ENCODE data around the gene SYT1.

The SYT1 gene

DNA sequence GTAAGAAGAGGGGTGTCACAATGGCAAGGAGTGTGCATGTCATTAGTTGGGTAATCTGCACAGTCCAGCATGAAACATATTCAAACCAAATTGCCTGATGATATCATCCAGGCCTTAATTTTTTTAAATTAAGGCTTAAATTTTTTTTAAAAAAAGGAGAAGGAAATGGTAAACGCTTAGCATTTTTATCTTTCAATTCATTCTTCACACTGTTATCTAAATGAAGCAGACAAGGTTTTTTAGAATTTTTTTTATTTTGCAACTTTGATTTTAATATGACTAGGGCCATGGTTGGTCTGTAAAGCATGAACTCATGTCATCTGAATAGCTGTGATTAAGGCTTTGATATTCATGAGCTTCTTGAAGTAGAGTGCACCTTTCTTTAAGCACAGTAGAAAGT, 362.5 kb downstream of the SYT1 start:
- in situ Hi-C loops (cut with HindIII; ENCODE audit: low sequenced_read_pairs): no loop called here
- DNase-seq (ENCODE audit: low read depth): no peak
- TF ChIP-seq, protein P1, sequence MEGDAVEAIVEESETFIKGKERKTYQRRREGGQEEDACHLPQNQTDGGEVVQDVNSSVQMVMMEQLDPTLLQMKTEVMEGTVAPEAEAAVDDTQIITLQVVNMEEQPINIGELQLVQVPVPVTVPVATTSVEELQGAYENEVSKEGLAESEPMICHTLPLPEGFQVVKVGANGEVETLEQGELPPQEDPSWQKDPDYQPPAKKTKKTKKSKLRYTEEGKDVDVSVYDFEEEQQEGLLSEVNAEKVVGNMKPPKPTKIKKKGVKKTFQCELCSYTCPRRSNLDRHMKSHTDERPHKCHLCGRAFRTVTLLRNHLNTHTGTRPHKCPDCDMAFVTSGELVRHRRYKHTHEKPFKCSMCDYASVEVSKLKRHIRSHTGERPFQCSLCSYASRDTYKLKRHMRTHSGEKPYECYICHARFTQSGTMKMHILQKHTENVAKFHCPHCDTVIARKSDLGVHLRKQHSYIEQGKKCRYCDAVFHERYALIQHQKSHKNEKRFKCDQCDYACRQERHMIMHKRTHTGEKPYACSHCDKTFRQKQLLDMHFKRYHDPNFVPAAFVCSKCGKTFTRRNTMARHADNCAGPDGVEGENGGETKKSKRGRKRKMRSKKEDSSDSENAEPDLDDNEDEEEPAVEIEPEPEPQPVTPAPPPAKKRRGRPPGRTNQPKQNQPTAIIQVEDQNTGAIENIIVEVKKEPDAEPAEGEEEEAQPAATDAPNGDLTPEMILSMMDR (IDR thresholded peaks at IDR 0.05; ENCODE audit: low read depth, low read length, missing control alignments): no peak
- no peak overlapping the region for H3K4me3 ChIP-seq (ENCODE audit: low read depth, low read length)

DNA sequence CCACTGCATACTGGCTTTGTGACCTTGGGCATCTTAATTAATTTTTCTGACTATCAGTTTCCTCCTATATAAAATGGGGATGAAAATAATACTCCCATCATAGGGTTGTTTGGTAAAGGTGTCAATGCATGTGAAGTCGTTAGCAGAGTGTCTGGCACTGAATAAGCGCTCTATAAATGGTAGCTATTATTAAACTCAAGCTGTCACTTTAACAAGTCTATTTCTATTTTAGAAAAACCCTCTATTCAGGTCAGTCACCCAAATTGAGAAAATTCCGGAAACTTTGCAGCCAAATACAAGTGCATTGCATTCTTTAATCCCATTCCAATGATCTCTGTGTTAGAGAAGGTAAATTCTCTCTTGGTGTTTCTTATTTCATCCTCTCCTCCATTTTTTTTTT, 363.1 kb downstream of the SYT1 start:
- in situ Hi-C loops (cut with HindIII; ENCODE audit: low sequenced_read_pairs): no loop called here
- H3K4me3 ChIP-seq (ENCODE audit: low read depth, low read length): no peak overlapping the region
- DNase-seq (ENCODE audit: low read depth): no peak
- TF ChIP-seq, protein P1 (IDR thresholded peaks at IDR 0.05; ENCODE audit: low read depth, low read length, missing control alignments): no peak

DNA sequence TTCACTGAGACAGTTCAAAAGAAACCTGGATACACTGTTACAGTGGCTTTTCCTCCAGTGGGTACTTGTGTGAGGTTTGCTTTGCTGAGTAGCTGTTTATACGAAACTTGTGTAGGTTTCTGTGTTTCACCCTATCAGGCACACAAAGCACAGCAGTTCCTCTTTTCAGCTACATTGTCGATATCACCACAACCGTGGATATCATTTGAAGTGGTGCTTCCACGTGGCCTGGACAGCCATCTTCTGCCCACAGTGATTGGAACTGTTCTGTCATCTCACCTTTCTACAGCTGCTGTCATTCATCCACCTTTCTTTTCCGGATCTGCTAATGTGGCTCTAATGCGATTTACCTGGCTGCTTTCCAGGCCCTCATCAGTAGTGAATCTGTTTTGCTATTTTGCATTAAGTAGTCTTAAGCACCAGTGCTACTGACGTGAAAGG, 368.8 kb downstream of the SYT1 start:
- in situ Hi-C loops (cut with HindIII; ENCODE audit: low sequenced_read_pairs): no loop called here
- H3K4me3 ChIP-seq (ENCODE audit: low read depth, low read length): no peak overlapping the region
- TF ChIP-seq, protein P1 (IDR thresholded peaks at IDR 0.05; ENCODE audit: low read depth, low read length, missing control alignments): no peak
- no peak for DNase-seq (ENCODE audit: low read depth)

- in situ Hi-C loops (cut with HindIII; ENCODE audit: low sequenced_read_pairs): no loop called here
- no peak overlapping the region for H3K4me3 ChIP-seq (ENCODE audit: low read depth, low read length)
- no peak for DNase-seq (ENCODE audit: low read depth)
- TF ChIP-seq, protein P1 (IDR thresholded peaks at IDR 0.05; ENCODE audit: low read depth, low read length, missing control alignments): no peak
These were observed 372.3 kb downstream of the SYT1 start for GRCh38 chr12:79236920-79237319.

DNA sequence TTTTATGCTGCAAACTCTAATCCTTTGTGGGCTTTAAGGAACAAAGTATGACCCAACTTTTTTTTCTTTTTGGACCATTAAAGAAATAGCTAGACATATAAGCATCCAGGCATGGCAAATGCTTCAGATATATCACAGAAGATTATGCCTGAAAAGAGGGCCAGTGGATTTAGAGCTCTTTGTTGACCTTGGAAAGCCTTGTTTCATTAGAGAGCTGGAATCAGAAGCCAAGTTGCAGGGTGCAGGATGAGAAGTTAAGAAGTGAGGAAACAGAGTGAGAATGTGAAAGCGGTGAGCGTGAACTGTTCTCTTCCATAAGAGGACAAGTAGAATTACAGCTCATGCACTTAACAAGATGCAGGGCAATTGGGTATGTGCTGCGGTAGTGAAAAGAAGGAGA, 373.7 kb downstream of the SYT1 start:
- no peak for DNase-seq (ENCODE audit: low read depth)
- in situ Hi-C loops (cut with HindIII; ENCODE audit: low sequenced_read_pairs): no loop called here
- TF ChIP-seq, protein P1 (IDR thresholded peaks at IDR 0.05; ENCODE audit: low read depth, low read length, missing control alignments): no peak
- H3K4me3 ChIP-seq (ENCODE audit: low read depth, low read length): no peak overlapping the region

- in situ Hi-C loops (cut with HindIII; ENCODE audit: low sequenced_read_pairs): no loop called here
- no peak for DNase-seq (ENCODE audit: low read depth)
- TF ChIP-seq, protein P1 (IDR thresholded peaks at IDR 0.05; ENCODE audit: low read depth, low read length, missing control alignments): no peak
- H3K4me3 ChIP-seq (ENCODE audit: low read depth, low read length): no peak overlapping the region
These were observed 382.9 kb downstream of the SYT1 start for GRCh38 chr12:79247494-79247893.

GRCh38 chr12:79250186-79250585, 385.6 kb downstream of the SYT1 start:
- no peak for DNase-seq (ENCODE audit: low read depth)
- in situ Hi-C loops (cut with HindIII; ENCODE audit: low sequenced_read_pairs): no loop called here
- TF ChIP-seq, protein P1 (IDR thresholded peaks at IDR 0.05; ENCODE audit: low read depth, low read length, missing control alignments): no peak
- no peak overlapping the region for H3K4me3 ChIP-seq (ENCODE audit: low read depth, low read length)

Data from astrocyte of the cerebellum (primary cell).